OCI-LY3 (cell line): Measurements from ENCODE around the gene ARL10.

Experiments
- H2AFZ ChIP-seq: fragments of 200-600, 300-600 bp; shearing (Covaris generic); 2 replicates; pipeline ENCODE4 v1.6.0; 2014; ENCODE audit warnings: antibody characterized with exemption, low read depth, low read length
- H3K27ac ChIP-seq: fragments of 200-600, 300-600 bp; sonication (generic); 2 replicates; pipeline ENCODE4 v1.5.1; 2014; ENCODE audit warnings: mild to moderate bottlenecking, low read length, moderate library complexity, mixed read lengths
- H3K27me3 ChIP-seq: fragments of 200-600, 300-600 bp; sonication (generic); 2 replicates; pipeline ENCODE4 v1.6.1; 2014; ENCODE audit warnings: low read depth, low read length, mixed read lengths
- H3K36me3 ChIP-seq: fragments of 200-600, 300-600 bp; sonication (generic); replicated peaks from 2 replicates; pipeline ENCODE3; 2014; ENCODE audit warnings: low read depth, low read length, mixed read lengths
- H3K4me1 ChIP-seq: fragments of 300-600, 200-600 bp; sonication (generic); 2 replicates; pipeline ENCODE4 v1.6.1; 2014; ENCODE audit warnings: low read length, mixed read lengths
- H3K4me2 ChIP-seq: fragments of 200-600, 300-600 bp; sonication (generic); 2 replicates; pipeline ENCODE4 v1.6.1; 2014; ENCODE audit warnings: low read length, mixed read lengths
- H3K4me3 ChIP-seq: fragments of 300-600, 200-600 bp; sonication (generic); 2 replicates; pipeline ENCODE4 v1.5.1; 2014; ENCODE audit warnings: antibody characterized with exemption, mild to moderate bottlenecking, low read length, moderate library complexity
- H3K79me2 ChIP-seq: fragments of 300-600, 200-600 bp; shearing (Covaris generic); 2 replicates; pipeline ENCODE4 v1.6.1; 2014; ENCODE audit warnings: mild to moderate bottlenecking, low read length, mixed read lengths
- H3K9ac ChIP-seq: fragments of 300-600, 200-600 bp; shearing (Covaris generic); 2 replicates; pipeline ENCODE4 v1.6.0; 2014; ENCODE audit warnings: mild to moderate bottlenecking, low read length, moderate library complexity
- H3K9me3 ChIP-seq: fragments of 200-600, 300-600 bp; shearing (Covaris generic); 2 replicates; pipeline ENCODE4 v1.6.1; 2014; ENCODE audit warnings: low read length, mixed read lengths; ENCODE audit not compliant: insufficient read depth
- H4K20me1 ChIP-seq: fragments of 200-600, 300-600 bp; sonication (generic); 2 replicates; pipeline ENCODE4 v1.6.1; 2016; ENCODE audit warnings: low read length, mixed read lengths; ENCODE audit not compliant: insufficient read depth
- EZH2phosphoT487 ChIP-seq: fragments of 200-600 bp; shearing (Covaris generic); IDR thresholded peaks from 2 replicates; pipeline ENCODE4 v1.6.1; 2018; ENCODE audit warnings: antibody characterized with exemption, mixed run types, low read depth
- TF ChIP-seq, protein P1 (sequence below): fragments of 200-600, 300-600 bp; sonication (generic); IDR thresholded peaks from 2 replicates; pipeline ENCODE4 v1.5.1; 2014; ENCODE audit warnings: antibody characterized with exemption, low read length, low read depth

Gene ARL10

DNA sequence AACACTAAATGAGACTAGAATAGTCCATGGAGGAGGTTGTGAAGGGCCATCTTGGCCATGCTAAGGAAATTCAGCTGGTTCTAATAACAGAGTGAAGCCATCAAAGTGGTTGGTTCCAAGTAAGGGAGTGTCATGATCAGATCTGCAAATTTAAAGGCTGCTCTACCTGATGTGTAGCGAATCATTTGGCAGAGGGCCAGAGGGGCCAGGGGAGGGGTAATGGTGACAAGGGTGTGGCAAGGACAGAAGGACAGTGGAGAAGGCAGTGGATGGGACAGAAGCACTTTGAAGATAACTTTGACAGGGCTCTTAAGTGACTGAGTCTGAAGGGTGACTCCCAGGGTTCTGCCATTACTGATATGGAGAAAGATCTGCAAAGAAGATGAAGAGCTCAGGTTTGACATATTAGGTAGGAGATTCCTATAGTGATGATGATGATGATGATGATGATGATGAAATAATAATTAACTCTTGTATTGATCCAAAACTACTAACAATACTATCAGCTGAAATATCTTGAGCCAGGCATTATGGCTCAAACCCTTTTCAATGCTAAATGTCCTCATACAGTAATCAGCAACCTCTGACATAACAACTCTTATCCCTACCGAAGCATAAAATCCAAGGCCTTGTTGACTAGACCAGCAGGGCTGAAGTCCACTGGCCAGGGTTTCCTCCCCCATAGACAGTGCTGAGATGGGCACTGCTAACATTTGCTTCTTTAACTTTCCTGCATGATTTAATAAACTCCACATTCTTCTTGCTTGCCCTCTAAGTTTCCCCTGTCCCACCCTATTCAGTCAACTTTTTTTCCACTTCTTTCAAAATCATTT lies 23.7 kb upstream of the ARL10 start:
- no peaks in the 10 kb centered on the region for H4K20me1 ChIP-seq

DNA sequence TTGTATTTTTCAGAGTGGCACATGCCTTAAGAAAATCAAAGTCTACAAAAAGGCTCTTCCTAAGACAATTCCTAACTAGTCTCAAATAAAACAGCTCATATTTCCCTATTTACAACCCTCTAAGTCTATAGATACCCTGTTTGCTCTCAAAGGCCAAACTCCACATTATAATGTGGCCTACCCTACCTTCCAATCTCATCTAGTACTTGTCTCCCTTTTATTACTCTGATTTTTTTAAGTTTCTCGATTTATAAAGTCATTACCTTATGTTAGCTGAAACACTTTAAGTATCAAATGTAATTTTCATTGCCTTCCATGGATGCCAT lies 23.2 kb upstream of the ARL10 start:
- Histone ChIP-seq H3K79me2 (no peaks in the 10 kb centered on the region), H3K9me3 (no peaks in the 10 kb centered on the region), H3K27me3 (no peaks in the 10 kb centered on the region), H3K36me3 (peaks cover 36% of the 10 kb centered on the region), H3K4me3 (no peak overlapping the region), H3K9ac (no peak overlapping the region), H3K4me1 (no peaks in the 10 kb centered on the region), H2AFZ (no peak overlapping the region), H3K27ac (no peak overlapping the region), H3K4me2 (no peak overlapping the region), H4K20me1 (no peaks in the 10 kb centered on the region)
- no peak for TF ChIP-seq EZH2phosphoT487
- TF ChIP-seq, protein P1, sequence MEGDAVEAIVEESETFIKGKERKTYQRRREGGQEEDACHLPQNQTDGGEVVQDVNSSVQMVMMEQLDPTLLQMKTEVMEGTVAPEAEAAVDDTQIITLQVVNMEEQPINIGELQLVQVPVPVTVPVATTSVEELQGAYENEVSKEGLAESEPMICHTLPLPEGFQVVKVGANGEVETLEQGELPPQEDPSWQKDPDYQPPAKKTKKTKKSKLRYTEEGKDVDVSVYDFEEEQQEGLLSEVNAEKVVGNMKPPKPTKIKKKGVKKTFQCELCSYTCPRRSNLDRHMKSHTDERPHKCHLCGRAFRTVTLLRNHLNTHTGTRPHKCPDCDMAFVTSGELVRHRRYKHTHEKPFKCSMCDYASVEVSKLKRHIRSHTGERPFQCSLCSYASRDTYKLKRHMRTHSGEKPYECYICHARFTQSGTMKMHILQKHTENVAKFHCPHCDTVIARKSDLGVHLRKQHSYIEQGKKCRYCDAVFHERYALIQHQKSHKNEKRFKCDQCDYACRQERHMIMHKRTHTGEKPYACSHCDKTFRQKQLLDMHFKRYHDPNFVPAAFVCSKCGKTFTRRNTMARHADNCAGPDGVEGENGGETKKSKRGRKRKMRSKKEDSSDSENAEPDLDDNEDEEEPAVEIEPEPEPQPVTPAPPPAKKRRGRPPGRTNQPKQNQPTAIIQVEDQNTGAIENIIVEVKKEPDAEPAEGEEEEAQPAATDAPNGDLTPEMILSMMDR: no peak

More for the DNA sequence above, 23.7 kb upstream of the ARL10 start:
- Histone ChIP-seq H3K36me3 (peaks cover 42% of the 10 kb centered on the region), H3K27me3 (no peaks in the 10 kb centered on the region), H3K4me2 (no peak overlapping the region), H3K9me3 (no peaks in the 10 kb centered on the region), H2AFZ (no peak overlapping the region), H3K4me1 (no peaks in the 10 kb centered on the region), H3K4me3 (no peak overlapping the region), H3K9ac (no peak overlapping the region), H3K79me2 (no peaks in the 10 kb centered on the region), H3K27ac (no peak overlapping the region)
- TF ChIP-seq, protein P1: no peak
- TF ChIP-seq EZH2phosphoT487: no peak

DNA sequence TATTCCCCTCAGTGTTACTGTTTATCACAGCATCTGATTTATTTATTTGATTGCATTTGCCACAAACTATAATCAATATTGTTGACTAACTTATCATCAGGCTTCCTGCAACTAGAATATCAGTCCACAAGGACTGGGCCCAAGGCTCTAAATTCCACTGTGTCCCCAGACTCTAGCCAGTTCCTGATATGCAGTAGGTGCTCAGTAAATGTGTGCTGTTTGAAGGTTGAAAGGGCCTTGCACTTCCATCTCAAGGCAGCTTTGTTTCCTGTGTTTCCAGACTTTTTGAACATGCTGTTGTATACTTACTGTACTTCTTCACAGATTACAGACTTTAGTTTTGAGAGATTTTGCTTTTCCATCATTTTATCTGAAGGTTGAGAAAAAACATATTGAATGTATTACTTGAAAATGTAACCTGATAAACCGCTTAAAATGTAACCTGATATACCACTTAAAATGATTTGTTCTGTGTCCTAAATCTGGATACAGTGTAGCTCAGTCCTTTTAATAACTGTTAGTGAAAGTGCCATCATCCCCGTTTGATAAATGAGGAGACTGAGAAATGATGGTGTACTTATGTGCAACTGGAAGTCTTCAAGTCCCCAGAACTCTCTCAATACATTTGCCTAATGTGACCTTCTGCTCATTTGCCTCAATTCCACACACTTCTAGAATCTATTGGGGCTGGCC lies 22.4 kb upstream of the ARL10 start:
- Histone ChIP-seq H3K27me3 (no peaks in the 10 kb centered on the region), H3K36me3 (peaks cover 38% of the 10 kb centered on the region), H3K4me2 (no peak overlapping the region), H3K4me1 (no peaks in the 10 kb centered on the region), H3K79me2 (no peaks in the 10 kb centered on the region), H3K9ac (no peak overlapping the region), H4K20me1 (no peaks in the 10 kb centered on the region), H3K9me3 (no peaks in the 10 kb centered on the region), H2AFZ (no peak overlapping the region), H3K27ac (no peak overlapping the region), H3K4me3 (no peak overlapping the region)
- TF ChIP-seq EZH2phosphoT487: no peak
- TF ChIP-seq, protein P1: no peak

DNA sequence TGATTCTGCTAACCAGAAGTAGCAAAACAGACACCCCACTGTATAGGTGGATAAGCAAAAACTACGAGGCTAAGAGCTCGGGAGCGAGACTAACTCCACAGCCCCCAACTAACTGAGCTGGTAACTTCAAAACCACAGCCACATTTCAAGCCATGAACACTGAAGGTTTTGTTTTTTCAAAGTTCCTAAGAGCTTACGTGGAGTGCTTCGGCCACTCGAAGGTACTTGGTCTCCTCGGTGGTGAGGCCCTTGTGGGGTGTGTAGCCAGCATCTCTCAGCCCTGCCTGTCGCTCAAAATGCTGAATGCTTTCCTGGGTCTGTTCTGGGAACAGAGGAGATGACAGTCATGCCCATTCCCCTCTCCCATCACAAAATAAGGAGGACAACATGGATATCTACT lies 14.9 kb upstream of the ARL10 start:
- H3K9me3 ChIP-seq: no peaks in the 10 kb centered on the region
- H3K27ac ChIP-seq: no peak overlapping the region
- peaks cover 30% of the 10 kb centered on the region for H3K4me1 ChIP-seq
- no peak overlapping the region for H3K9ac ChIP-seq
- H4K20me1 ChIP-seq: no peaks in the 10 kb centered on the region
- no peak overlapping the region for H3K4me2 ChIP-seq
- peaks cover 67% of the 10 kb centered on the region for H3K36me3 ChIP-seq
- H2AFZ ChIP-seq: no peak overlapping the region
- H3K79me2 ChIP-seq: peaks cover 66% of the 10 kb centered on the region
- no peak overlapping the region for H3K4me3 ChIP-seq
- no peak for TF ChIP-seq EZH2phosphoT487
- TF ChIP-seq, protein P1: no peak
- no peaks in the 10 kb centered on the region for H3K27me3 ChIP-seq
